Right kidney (tissue), 1 donor: ENCODE results near the gene IL25.
"Not testable (repeated sequence)": the region's sequence is repeated elsewhere in the genome, so short reads cannot be mapped to it uniquely, and the experiment has no call there.

Source experiments
- DNase-seq: peaks from one replicate; pipeline ENCODE4 v3.0.0-alpha.2; 2016

Gene IL25

DNA sequence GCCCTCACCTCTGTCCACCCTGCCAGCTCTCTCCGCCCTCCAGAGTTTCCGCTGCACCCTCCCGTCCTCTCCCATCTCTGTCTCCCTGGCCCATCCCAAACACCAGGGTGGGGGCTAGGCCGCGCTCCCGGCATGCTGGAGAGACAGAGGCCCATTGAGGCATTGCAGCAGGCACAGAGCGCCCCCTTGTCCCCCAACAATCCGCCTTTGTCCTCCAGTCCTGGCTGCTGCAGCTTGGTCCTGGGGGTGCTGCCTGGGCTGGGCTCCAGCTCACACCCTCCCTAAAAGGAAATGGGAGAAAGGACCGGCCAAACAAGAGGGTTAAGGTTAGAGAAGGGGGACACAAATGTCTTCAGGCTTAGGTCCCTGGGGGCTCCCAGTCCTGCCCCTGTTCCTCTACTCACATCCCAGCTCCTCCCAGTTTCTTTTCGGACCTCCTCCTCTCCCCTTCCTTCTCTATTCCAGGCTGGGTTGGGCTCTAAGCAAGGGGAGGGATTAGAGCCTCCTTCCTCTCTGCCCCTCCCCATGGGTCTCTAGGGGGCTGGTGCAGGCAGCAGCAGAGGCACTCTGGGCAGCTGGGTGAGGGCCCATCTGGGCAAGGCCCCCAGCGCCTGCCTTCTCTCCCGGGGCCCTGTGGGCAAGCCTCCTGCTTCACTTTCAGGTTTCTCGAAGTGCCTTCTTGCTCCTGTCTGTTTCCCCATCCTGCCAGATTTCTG lies 4.0 kb downstream of the IL25 start, which contains the start of gene CMTM5:
CMTM5 (plus strand) TSS at position 565 of the 716 bp plus-strand sequence. CDS start 206 bp downstream, outside the sequence.
- DNase-seq, result peak; percentile 30

DNA sequence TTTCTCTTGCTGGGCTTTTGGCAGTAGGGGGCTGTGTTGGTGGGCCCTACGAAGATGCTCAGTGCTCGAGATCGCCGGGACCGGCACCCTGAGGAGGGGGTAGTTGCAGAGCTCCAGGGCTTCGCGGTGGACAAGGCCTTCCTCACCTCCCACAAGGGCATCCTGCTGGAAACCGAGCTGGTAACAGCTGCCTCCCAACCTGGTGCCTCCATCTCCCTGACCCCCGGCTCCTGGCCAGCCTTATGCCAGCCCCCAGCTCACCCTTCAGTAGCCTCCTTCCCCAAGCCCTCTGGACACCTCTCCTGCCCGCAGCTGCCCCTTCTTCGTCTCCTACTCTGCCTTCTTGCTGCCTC lies 4.6 kb downstream of the IL25 start:
- DNase-seq, result no peak

DNA sequence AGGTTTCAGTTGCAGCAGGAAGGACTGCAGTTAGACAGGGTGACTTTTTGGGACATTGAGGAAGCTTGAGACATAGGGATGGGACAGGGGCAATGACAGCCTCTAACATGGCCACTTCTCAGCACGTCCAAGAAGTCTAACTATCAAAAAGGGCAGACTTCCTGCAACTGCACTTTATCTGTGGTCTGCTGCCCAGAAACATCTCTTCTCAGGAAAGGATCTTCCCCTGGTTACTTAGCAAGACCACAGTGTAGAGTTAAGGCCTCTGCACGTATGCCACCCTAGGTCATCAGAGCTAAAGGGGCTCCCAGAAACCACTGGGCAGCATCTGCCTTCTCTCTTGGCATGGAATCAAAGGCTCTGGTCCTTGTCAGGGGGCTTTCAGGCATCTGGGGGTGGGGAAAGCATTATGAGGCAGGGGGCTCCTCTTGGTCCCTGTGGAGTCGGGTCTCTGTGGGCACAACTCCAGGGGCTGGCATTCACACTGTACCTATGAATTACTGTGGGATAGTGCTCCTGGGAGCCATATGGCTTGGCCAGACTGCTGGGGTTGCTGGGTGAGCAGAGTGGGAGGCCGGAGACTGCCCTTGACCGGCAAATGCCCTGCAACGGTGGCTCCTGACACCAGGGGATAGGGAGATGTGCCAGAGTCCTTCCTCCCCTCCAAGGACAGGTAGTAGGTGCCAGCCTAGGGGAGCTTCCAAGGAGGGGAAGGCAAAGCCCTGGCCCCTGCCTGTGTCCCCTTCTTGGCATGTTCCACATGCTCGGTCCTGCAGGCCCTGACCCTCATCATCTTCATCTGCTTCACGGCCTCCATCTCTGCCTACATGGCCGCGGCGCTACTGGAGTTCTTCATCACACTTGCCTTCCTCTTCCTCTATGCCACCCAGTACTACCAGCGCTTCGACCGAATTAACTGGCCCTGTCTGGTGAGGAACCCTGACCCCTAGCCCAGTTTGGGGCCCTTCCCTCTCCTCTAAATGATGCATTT lies 5.3 kb downstream of the IL25 start:
- no peak for DNase-seq

DNA sequence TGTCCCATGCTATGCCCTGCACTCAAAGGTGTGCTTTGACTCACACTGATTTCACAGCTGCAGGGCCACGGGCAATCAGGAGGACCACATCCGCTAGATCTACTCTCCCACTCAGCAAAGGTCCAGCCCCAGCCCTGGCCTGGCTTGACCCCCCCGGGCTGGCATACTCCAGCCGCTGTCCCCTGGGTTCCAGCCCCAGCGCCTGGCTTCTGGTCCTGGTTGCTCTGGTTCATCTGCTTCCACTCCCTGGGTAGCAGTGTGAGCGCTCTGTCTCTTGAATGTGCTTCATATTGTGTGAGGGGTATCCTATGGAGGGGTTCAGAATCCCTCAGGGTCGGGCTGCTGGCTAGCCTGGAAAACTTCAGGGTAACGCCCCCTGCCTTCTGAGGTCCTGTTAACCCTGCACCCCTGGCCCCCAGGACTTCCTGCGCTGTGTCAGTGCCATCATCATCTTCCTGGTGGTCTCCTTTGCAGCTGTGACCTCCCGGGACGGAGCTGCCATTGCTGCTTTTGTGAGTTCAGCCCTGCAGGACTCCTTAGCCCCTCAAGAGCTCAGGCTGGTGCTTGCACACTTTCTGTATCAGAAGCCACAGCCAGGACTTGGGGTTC lies 6.1 kb downstream of the IL25 start:
- DNase-seq, result no peak

DNA sequence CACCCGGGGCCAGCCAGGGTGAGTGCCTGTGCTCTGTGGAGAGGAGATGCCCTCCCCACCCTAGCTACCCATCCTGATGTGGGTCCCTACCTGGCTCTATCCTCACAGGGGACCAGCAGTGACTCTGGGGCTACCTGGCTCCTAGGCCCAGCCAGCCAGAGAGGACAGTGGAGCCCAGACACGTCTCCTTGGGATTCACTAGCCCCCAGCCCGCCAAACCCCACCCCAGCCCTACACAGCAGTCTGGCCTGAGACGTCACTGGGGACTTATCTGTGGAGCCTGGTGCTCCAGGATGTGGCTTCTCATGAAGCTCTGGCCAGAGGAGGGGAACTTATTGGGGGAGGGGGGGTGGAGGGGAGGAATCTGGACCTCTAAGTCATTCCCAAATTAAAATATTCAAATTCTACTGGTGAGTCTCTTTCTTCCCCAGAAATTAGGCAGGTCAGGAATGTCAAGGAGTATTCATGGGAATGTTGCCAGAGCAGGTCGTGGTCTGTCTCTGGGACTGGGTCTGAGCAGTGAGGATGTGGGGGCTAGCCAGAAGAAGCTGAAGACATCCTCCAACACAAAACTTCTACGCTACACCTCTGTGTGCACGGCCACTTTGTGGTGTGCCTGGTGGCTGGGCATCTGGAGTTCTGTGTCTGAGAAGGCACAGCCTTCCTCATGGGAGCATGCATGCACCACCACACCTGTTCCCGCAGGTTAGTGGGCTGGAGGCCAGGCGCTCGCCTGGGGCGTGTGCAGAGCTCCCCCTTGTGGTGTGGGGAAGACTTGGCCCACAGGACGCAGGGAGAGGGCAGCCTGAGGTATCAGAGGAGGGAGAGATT lies 7.0 kb downstream of the IL25 start:
- DNase-seq, result peak; percentile 38

DNA sequence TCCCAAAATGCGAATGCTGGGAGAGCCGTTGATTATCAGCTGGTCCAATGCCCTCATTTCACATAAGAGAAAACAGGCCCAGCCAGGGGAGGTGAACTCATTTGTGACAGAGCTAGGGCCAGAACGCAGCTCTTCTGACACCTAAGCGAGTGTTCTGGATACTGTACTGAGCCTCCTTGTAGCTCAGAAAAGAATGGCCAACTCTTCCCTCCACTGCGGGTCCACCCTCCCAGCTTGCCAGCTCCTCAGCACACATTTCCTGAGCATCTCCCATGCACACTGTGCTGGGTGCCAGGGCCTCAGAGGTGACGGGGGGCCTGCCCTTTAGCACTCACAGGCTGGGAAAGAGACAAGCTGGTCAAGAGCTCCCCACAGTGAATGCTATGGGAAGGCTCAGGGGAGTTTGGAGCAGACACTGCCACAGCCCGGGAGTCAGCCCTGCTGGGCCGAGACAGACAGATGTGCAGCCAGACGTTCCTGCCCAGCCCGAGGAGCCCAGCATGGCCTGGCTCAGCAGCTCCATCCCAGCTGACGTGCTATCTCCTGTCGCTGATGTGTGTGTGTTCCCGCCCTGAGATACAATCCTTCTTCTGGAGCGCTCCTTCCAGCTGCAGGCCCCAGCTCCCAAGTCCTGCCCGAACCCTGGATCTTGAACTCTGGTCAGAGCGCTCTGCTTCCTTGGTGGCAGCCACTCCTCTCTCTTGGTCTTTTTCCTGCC lies 7.7 kb downstream of the IL25 start:
- no peak for DNase-seq

DNA sequence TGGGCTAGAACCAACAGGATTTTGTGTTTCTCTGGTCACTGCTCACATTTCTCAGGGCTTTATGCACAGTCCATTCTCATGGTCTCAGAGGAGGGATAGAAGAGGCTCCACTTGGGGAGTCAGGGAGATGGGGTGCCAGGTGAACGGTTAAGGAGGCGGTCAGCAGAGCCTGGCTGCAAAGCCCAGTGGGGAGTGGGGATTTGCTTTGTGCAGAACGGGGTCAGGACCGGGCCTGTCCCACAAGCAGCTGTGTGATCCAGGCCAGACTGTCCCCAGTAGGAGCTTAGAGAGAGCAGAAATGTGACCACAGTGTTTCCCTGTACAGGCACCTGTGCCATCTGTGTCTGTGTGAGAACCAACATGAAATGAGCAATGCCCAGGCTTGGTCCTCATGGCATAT lies 8.4 kb downstream of the IL25 start:
- no peak for DNase-seq

DNA sequence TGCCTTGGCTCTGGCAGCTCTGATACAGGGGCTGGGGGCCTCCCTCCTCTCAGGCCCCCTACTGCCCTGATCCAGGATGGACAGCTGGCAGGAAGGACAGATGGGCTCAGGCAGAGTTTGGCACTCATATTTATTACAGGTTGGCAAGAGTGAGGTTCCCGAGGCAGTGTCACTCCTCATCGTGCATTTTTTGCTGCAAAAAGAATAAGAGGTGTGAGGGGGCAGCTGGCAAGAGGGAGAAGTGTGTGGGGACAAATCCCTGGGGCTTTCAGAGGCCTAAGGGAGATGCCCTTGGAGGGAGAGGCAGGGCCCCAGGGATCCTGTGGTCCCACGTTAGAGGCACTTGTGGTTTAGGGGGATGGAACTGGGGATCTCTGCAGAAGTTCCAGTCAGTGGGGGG lies 9.3 kb downstream of the IL25 start:
- DNase-seq, result no peak

DNA sequence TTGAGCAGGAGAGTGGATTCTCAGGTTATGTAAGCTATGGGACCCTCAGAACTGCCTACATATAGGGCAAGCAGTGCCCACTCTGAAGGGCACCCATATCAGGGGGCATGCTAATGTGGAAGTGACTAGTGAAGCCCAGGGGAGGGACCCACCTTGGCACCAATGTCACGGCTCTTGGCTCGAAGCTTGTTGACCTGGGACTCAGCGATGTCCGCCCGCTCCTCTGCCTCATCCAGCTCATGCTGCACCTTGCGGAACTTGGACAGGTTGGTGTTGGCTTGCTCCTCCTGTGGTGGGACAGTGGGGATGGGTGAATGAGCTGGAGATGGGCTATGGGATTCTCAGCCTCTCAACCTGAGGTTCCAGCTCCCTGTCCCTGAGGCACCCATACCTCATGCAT lies 9.7 kb downstream of the IL25 start:
- DNase-seq, result no peak

DNA sequence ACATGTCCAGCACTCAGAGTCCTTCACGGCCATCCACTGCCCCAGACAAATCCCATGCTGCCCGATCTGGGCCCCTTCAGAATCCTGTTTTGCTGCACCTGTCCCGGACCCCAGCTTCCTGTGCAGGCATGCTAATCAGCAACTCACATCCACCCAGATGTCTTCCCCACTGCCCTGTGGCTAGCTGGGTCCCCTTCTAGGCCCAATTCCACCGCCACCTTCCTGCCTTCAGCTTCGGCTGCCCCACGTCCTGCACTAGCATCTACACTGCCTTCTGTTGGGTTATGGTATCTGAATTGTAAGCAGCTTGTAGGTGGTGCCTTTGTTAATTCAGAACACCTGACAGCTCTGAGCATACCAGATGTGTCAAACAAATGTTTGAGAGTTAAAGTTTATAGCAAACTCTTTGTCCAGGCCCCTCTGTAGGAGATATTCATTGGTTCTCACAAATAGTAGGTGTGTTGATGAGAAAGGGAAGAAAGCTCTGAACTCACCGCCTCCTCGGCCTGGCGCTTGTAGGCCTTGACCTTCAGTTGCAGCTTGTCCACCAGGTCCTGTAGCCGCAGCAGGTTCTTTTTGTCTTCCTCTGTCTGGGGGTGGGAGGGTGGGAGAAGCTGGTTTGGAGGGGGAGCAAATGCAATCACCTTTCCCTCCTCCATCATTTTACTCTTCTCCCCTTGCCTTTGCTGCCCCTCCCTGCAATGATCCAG lies 10.3 kb downstream of the IL25 start:
- no peak for DNase-seq

DNA sequence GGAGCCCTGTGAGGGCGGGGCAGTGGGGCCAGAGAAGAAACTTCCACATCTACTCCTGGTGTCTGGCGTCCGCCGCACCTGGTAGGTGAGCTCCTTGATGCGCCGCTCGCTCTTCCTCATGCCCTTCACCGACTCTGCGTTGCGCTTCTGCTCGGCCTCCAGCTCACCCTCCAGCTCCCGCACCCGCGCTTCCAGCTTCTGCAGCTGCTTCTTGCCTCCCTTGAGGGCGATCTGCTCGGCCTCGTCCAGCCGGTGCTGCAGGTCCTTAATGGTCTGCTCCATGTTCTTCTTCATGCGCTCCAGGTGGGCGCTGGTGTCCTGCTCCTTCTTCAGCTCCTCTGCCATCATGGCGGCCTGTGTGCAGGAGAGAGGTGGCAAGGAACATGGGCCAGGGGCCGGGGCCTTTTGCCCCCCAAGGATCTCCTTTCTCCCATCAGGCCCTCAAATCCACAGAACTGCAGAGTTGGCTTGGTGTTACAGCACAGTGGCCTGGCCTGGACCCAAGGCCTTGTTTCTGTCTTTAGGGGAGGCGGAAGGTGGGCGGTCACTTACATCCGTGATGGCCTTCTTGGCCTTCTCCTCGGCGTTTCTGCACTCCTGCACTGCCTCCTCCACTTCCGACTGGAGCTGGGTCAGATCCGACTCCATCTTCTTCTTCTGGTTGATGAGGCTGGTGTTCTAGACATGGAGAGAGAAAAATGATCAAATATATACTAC lies 11.9 kb downstream of the IL25 start:
- DNase-seq, result no peak

DNA sequence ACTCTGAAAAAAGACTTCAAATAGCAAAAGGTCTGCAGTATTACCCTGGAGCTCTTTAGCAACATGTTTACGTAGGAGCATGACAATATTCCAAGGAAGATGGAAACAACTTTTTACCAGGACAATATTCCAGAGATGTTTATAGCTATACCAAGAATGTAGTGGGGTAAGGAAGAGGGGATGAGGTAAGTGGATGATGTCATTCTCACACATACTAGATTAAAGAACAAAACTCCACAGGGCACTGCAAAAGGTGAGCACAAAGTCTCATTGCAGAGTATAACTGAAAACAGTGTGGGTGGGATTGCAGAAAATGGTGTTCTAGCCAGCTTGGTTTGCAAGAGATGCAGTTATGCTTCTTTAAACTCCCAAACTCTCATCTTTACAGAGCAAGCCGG lies 12.6 kb downstream of the IL25 start:
- DNase-seq, result no peak

DNA sequence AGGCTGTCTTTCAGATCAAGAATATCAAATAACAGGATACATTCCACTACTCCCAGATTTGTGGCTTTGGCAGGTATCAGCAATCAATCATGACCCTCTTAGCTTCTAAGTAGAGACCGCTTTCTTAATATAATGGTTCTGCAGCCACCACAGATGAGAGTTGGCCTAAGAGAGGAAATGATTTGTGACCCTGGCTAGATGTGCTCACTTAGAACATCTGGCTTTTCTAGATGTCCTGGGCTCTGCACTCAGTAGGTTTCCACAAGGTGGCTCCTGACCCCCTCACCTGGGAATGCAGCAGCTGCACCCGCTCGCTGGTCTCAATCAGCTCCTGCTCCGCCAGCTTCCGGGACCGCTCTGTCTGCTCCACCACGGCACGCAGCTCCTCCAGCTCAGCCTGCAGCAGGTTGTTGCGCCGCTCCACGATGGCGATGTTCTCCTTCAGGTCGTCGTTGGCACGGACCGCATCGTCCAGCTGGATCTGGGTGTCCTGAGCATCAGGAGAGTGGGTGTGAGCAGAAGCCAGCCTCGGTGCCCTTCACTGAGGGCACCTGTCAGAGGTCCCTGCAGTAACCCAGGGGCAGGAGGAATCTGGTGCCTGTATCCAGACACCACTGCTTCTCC lies 13.1 kb downstream of the IL25 start:
- DNase-seq, result peak; percentile 17

DNA sequence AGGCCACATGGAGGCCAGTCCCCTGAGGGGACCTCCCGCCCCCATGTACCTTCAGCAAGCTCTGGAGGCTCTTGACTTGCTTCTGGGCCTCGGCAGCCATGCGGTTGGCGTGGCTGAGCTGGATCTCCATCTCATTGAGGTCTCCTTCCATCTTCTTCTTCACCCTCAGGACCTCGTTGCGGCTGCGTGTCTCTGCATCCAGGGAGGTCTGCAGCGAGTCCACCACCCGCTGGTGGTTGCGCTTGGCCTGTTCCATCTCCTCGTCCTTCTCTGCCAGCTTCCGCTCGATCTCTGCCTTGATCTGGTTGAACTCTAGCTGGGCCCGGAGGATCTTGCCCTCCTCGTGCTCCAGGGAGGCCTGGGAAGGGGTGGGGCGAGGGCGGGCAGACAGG lies 13.7 kb downstream of the IL25 start:
- not testable (repeated sequence) for DNase-seq

DNA sequence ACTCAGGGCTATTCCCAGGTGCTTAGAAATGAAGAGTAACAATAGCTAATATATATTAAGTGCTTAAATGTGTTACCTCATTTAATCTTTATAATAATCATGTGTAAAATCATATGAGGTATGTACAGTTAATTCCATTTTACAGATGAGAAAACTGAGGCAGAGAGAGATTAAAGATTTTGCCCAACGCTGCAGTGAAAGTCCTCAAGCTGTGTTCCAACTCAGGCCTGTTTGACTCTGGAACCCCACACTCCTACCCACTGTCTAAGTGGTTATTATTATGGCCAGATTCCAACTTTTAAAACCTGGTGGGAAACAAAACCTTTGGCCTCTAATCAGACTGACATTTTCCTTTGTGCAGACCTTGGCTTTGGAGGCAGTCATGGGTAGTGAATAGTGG lies 14.4 kb downstream of the IL25 start:
- no peak for DNase-seq

DNA sequence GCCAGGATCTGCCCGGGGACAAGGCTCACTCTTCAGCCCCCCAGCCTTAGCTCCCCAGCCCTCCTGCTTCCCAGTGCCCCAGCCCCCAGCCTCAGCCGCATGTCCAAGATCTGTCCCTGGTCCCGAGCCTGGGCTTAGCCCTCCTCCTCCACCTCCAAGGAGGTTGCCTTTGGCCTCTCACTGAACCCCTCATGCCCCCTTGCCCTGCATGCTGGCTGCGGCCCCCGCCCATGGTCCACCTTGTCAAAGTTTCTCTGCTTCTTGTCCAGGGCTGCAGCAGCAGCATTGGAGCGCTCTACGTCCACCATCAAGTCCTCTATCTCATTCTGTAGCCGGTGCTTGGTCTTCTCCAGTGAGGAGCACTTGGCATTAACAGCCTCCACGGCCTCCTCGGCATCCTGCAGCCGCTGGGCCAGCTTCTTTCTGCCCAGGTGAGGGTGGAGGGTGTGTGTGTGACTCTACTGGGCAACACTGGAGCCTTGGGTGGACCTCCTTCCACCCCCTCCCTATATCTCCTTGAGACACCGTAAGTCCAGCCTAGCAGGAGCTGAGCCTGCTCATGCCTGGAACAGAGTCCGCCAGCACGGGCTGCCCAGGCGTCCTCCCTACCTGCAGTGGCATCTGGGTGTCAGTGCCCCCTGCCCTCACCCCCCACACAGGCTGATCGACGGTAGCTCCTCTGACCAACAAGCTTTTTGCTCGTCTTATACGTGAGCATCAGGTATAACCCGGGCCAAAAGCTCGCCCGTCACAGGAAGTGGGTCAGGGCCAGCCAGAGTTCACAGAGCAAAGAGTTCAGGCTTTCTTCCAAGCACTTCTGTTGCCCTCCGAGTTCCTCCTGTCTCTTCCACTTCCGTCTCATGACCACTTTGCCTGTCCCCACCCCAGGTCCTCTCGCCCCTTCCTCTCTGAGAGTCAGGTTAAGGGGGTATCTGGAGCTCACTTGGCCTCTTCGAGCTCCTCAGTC lies 15.6 kb downstream of the IL25 start:
- no peak for DNase-seq

DNA sequence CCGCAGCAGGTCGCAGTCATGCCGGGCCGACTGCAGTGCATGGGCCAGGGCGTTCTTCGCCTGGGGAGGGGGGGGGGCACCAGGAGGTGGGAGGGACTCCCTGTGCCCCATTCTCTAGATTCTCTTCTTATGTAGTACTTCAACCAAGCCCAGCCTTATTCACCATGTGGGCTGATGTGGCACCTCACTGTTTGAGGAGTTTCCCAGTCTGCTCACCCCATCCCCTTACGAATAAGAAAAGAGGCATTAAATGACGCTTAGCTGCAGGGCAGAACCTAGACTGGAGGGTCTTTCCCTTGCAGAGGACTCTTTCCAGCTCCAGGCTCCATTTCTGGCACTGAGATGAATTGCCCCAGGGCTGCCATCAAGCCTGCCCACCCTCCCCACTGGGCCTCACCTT lies 16.4 kb downstream of the IL25 start:
- no peak for DNase-seq

DNA sequence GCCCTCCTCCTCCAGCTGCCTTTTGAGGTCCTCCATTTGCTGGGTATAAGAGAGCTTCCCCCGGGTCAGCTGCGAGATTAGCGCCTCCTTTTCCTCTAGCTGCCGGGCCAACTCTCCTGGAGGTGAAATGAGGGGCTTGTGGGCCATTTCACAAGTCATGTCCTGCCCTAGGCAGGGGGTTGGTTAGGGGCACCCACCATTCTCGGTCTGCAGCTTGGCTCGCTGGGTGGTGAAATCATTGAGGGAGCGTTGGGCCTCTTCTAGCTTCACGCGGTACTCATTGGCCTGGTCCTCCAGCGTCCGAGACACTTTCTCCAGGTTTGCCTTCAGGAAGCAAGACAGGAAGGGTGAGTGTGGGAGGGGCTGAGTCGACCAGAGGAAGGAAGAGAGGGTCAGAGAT lies 16.8 kb downstream of the IL25 start:
- DNase-seq, result no peak
